BLaER1 (cell line): ENCODE measurements around the gene MRPL55.
A peak's percentile ranks its signal among the peaks of the same experiment; 100 is the strongest.

Experiments
- H3K27ac ChIP-seq: shearing (Covaris generic); formaldehyde crosslinking; 2 replicates; pipeline ENCODE4 v1.8.1; 2022
- H3K27me3 ChIP-seq: shearing (Covaris generic); formaldehyde crosslinking; 2 replicates; pipeline ENCODE4 v1.8.1; 2022
- H3K36me3 ChIP-seq: shearing (Covaris generic); formaldehyde crosslinking; 2 replicates; pipeline ENCODE4 v1.8.1; 2022
- H3K4me1 ChIP-seq: shearing (Covaris generic); formaldehyde crosslinking; 2 replicates; pipeline ENCODE4 v1.8.1; 2022
- H3K4me2 ChIP-seq: shearing (Covaris generic); formaldehyde crosslinking; 2 replicates; pipeline ENCODE4 v1.8.1; 2022
- H3K4me3 ChIP-seq: shearing (Covaris generic); formaldehyde crosslinking; 2 replicates; pipeline ENCODE4 v1.8.1; 2022
- H3K9ac ChIP-seq: shearing (Covaris generic); formaldehyde crosslinking; 2 replicates; pipeline ENCODE4 v1.8.1; 2022
- H3K9me3 ChIP-seq: shearing (Covaris generic); formaldehyde crosslinking; 2 replicates; pipeline ENCODE4 v1.8.1; 2022
- H4K20me1 ChIP-seq: shearing (Covaris generic); formaldehyde crosslinking; 2 replicates; pipeline ENCODE4 v1.8.1; 2022
- Cebpa-rat ChIP-seq: shearing (Covaris generic); IDR thresholded peaks from 2 replicates; pipeline ENCODE4 v1.8.1; 2022

The MRPL55 gene

DNA sequence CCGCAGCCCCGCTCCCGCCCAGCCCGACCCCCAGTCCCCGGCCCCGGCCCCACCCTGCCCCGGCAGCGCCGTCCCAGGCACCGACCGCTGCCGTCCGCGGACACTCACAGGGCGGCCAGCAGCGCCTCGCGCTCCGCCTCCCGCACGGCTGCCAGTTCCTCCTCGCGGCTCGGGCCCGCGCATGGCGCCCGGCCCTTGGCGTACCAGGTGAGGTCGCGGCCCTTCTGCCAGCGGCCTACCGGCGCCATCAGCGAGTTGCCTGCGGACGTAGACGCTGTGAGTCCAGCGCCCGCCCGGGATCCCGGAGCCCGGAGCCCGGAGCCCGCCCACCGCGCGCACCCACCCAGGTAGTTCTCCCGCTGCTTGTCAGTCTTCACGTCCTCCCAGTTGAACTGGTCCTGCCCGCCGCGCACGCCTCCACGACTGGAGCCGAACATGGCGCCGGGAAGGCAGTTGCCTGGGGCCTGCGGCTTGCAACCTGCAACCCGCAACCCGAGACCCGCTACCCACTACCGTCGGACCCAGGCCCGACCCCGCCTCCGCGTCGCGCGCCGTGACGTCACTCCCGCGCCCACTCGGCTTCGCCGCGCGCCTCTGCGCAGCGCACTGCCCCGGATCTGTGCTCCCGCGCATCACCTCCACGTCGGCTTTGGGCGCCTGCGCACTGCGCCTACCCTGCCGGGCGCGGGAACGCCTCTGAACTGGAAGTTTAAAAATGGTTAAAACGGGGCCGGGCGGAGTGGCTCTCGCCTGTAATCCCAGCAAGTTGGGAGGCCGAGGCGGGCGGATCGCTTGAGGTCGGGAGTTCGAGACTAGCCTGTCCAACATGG, 6.1 kb downstream of the MRPL55 start, which contains the start of gene C1orf35:
Gene C1orf35, minus strand, starts transcription at position 535 of the 830 bp plus-strand sequence. Its CDS starts 98 bp downstream, at position 437.
- Histone ChIP-seq H4K20me1 (peaks cover 55% of the 10 kb centered on the region), H3K36me3 (peaks cover 64% of the 10 kb centered on the region), H3K4me3 (peak within 1 kb of the TSS; percentile 94), H3K4me1 (peaks cover 32% of the 10 kb centered on the region), H3K27me3 (no peaks in the 10 kb centered on the region), H3K9me3 (no peaks in the 10 kb centered on the region), H3K27ac (peak within 1 kb of the TSS; percentile 81), H3K9ac (peak within 1 kb of the TSS; percentile 87), H3K4me2 (peak within 1 kb of the TSS; percentile 97)
- TF ChIP-seq Cebpa-rat = no peak

DNA sequence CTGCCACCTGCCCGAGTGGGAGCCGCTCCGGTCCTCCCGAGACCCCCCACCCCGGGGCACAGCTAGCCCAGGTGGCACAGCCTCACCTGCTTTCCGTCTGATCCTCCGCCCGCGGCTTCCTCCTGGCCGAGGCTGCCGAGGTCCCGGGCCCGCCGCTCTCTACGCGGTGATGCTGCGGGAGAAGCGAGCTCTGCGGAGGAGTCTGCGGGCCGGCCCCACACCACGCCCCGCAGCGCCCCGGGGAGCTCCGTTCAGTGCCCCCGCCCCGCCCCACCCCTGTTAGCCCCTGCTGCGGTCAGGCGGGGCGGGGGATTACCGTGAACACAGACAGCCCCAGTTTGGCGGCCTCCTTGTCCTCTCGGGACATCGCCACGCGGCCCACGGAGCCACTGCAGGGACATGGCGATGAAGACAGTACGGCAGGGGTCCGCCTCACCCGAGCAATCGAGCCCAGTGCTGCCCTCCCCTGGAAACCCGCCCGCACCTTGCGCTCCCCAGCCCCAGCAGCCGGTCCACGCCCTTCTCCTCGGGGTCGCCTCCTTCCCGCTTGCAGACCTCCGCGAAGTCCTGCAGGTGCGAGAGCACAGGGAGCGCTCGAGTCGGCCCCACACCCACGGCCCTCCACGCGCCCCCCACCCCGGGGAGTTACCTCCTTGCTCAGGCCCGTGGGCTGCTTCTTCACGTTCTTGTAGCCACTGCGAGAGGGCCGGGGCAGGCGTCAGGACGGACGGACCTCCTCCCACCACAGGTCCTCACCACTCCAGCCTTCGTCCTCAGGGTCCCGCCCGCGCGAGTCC, 6.9 kb downstream of the MRPL55 start:
- no peak for TF ChIP-seq Cebpa-rat
- Histone ChIP-seq H3K4me2 (peak overlapping the region; percentile 97), H3K27me3 (no peaks in the 10 kb centered on the region), H3K9me3 (no peaks in the 10 kb centered on the region), H3K9ac (peak overlapping the region; percentile 87), H4K20me1 (peaks cover 55% of the 10 kb centered on the region), H3K4me1 (peaks cover 24% of the 10 kb centered on the region), H3K36me3 (peaks cover 64% of the 10 kb centered on the region), H3K4me3 (peak overlapping the region; percentile 94), H3K27ac (peak overlapping the region; percentile 55)

DNA sequence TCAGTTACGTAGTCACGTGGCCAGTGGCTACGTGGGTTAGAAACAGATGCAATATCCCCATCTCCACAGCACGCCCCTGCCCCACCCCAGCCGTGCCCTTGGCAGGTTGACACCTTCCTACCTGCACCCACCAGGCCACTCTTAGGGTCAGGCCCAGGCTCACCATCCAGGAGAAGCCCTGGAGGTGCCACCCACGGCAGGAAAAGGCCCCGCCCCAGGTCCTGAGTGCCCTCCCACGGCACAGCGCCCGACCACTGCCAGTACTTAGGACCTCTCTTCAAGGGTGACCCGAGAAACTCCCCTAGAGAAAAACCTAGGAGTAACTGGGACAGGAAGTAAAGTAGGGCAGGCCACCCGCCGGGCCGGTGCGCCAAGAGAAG, 7.5 kb downstream of the MRPL55 start:
- no peak for TF ChIP-seq Cebpa-rat
- H3K4me2 ChIP-seq = peak overlapping the region; percentile 97
- H3K27me3 ChIP-seq = no peaks in the 10 kb centered on the region
- H3K9me3 ChIP-seq = no peaks in the 10 kb centered on the region
- peak overlapping the region; percentile 55; the same call in 1 of the 2 replicates for H3K27ac ChIP-seq
- peaks cover 24% of the 10 kb centered on the region for H3K4me1 ChIP-seq
- H4K20me1 ChIP-seq = peaks cover 59% of the 10 kb centered on the region
- H3K4me3 ChIP-seq = peak overlapping the region; percentile 94
- H3K36me3 ChIP-seq = peaks cover 64% of the 10 kb centered on the region
- peak overlapping the region; percentile 87 for H3K9ac ChIP-seq

DNA sequence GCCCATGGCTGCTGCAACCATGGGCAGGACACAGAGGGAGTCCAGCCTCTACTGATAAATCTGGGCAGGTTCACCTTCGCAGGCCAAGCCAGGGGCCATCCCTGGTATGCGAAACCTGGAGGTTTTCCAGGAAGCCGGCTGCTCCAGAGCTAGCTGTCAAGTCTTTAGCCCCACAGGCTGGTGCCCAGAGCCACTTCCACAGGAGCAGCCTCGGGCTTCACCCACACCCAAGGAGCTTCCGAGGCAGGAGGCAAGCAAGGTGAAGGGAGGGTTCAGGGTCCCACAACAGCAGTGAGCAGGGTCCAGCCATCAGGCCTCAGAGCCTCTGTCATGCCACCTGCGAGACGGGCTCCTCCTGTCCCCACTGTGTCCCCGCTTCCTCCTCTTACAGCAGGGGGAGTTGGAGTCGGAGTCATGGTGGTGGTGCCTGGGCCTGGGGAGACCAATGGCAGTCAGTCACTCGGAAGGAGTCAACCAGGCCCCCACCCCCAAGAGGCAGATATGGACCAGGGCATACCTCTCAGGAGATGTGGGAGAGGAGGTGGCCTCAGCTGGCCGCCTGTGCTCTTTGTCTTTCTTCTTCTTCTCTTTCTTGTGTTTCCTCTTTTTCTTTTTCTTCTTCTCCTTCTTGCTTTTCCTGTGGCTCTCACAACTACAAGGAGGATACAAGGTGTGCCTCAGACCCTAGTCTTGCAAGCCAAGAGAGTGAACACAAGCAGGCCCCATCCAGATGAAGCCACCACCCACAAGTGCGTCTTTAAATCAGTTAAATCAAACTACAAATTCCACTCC, 8.1 kb downstream of the MRPL55 start:
- H3K9ac ChIP-seq = peak overlapping the region; percentile 87; the same call in 1 of the 2 replicates
- peak overlapping the region; percentile 97 for H3K4me2 ChIP-seq
- peaks cover 64% of the 10 kb centered on the region for H3K36me3 ChIP-seq
- no peaks in the 10 kb centered on the region for H3K27me3 ChIP-seq
- H3K9me3 ChIP-seq = no peaks in the 10 kb centered on the region
- peaks cover 24% of the 10 kb centered on the region for H3K4me1 ChIP-seq
- peaks cover 65% of the 10 kb centered on the region for H4K20me1 ChIP-seq
- no peak overlapping the region for H3K27ac ChIP-seq
- peak overlapping the region; percentile 94; the same call in 1 of the 2 replicates for H3K4me3 ChIP-seq
- TF ChIP-seq Cebpa-rat = no peak

DNA sequence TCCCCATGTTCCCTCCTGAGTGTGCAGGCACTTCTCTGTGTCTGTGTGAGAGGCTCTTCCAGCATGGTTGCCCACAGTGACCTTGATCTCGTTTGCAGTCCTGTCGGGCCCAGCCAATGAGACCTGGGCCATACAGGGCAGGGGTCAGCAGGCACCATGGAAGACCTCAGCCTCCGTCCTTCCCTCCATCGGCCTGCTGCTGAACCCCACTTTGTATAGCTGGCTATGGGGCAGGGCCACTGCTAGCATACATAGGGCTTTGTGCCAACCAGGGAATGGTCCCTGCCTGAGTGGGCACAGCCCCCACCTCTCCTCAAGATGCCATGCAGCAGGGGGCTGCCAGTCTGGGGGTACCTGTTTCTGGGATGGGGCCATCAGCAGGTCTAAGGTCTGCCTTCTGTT, 9.8 kb downstream of the MRPL55 start:
- Histone ChIP-seq H3K4me2 (no peak overlapping the region), H3K36me3 (peaks cover 69% of the 10 kb centered on the region), H3K9ac (no peak overlapping the region), H3K27me3 (no peaks in the 10 kb centered on the region), H3K27ac (no peak overlapping the region), H4K20me1 (peaks cover 82% of the 10 kb centered on the region), H3K4me1 (peaks cover 24% of the 10 kb centered on the region), H3K4me3 (no peak overlapping the region), H3K9me3 (peaks cover 10% of the 10 kb centered on the region)
- no peak for TF ChIP-seq Cebpa-rat

DNA sequence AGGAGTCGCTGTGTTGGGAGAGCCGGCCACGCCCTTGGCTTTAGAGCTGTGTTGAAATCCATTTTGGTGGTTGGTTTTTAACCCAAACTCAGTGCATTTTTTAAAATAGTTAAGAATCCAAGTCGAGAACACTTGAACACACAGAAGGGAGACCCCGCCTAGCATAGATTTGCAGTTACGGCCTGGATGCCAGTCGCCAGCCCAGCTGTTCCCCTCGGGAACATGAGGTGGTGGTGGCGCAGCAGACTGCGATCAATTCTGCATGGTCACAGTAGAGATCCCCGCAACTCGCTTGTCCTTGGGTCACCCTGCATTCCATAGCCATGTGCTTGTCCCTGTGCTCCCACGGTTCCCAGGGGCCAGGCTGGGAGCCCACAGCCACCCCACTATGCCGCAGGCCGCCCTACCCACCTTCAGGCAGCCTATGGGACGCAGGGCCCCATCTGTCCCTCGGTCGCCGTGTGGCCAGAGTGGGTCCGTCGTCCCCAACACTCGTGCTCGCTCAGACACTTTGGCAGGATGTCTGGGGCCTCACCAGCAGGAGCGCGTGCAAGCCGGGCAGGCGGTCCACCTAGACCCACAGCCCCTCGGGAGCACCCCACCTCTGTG, 10.7 kb downstream of the MRPL55 start:
- no peaks in the 10 kb centered on the region for H3K27me3 ChIP-seq
- peaks cover 91% of the 10 kb centered on the region for H4K20me1 ChIP-seq
- H3K4me1 ChIP-seq = peaks cover 15% of the 10 kb centered on the region
- no peak overlapping the region for H3K9ac ChIP-seq
- peaks cover 78% of the 10 kb centered on the region for H3K36me3 ChIP-seq
- TF ChIP-seq Cebpa-rat = no peak
- no peak overlapping the region for H3K4me3 ChIP-seq
- H3K4me2 ChIP-seq = no peak overlapping the region
- H3K9me3 ChIP-seq = peaks cover 19% of the 10 kb centered on the region
- H3K27ac ChIP-seq = no peak overlapping the region

DNA sequence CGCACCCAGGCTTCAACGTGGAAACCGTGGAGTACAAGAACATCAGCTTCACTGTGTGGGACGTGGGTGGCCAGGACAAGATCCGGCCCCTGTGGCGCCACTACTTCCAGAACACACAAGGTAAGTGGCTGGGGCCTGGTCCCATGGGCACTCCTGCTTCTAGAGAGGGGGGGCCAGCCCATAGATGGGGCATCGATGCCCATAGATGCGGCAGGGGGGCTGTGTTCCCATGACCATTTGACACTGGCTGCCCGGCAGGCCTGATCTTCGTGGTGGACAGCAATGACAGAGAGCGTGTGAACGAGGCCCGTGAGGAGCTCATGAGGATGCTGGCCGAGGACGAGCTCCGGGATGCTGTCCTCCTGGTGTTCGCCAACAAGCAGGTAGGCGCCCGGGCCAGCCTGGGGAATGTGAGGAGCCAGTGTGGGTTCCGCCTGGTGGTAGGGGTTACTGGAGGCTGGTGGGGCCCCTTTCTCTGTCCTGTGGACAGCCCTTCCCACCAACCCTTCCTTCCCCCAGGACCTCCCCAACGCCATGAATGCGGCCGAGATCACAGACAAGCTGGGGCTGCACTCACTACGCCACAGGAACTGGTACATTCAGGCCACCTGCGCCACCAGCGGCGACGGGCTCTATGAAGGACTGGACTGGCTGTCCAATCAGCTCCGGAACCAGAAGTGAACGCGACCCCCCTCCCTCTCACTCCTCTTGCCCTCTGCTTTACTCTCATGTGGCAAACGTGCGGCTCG, 11.6 kb downstream of the MRPL55 start:
- Histone ChIP-seq H3K4me1 (peaks cover 15% of the 10 kb centered on the region), H3K36me3 (peaks cover 87% of the 10 kb centered on the region), H3K27me3 (no peaks in the 10 kb centered on the region), H3K9me3 (peaks cover 29% of the 10 kb centered on the region), H3K9ac (no peak overlapping the region), H3K4me3 (no peak overlapping the region), H3K27ac (no peak overlapping the region), H3K4me2 (no peak overlapping the region), H4K20me1 (peaks cover 100% of the 10 kb centered on the region)
- no peak for TF ChIP-seq Cebpa-rat

DNA sequence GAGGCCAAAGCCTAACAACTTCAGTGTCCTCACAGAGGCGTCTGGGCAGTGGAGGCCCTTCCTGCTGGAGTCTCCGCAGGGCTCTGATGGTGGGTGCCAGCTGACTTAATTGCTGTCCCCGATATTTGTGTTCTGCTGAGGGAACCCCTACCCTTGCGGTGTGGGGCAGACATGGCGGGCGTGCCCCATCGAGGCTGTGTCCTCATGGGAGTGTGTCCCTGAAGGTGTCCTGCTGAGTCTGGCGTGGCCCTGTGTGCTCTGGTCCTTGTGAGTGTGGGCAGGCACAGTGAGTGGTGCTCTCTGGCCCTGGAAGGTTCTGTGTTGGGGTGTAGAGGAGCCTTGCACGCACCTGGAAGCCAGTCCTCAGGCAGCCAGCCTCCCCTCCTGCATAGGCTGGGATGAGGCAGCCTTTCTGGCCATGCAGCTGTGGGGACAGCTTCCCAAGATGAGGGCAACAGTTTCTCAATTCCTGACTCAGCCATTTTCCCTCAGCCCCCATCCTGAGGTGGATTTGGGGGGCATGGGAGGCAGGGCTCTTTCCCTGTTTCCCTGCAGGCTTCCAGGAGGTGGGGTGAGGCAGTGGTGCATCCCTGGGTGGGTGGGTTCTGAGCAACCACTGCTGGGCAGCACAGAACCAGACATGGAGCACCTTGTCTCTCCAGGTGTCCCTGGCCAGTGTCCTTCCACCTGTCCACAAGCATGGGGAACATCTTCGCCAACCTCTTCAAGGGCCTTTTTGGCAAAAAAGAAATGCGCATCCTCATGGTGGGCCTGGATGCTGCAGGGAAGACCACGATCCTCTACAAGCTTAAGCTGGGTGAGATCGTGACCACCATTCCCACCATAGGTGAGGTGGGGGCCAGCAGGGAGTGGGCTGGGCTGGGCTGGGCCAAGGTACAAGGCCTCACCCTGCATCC, 12.4 kb downstream of the MRPL55 start:
- no peak overlapping the region for H3K27ac ChIP-seq

More for the DNA sequence above, 12.4 kb downstream of the MRPL55 start:
- H3K4me1 ChIP-seq = peaks cover 11% of the 10 kb centered on the region
- H4K20me1 ChIP-seq = peaks cover 100% of the 10 kb centered on the region
- no peak overlapping the region for H3K4me3 ChIP-seq
- H3K27me3 ChIP-seq = no peaks in the 10 kb centered on the region
- no peak overlapping the region for H3K4me2 ChIP-seq
- peaks cover 37% of the 10 kb centered on the region for H3K9me3 ChIP-seq
- peaks cover 95% of the 10 kb centered on the region for H3K36me3 ChIP-seq
- TF ChIP-seq Cebpa-rat = no peak
- no peak overlapping the region for H3K9ac ChIP-seq
